ENCODE measurements around the gene S100A4.

Gene S100A4

GRCh38 chr1:153546796-153547559, 1.4 kb upstream of the S100A4 start:
- no peak for DNase-seq

GRCh38 chr1:153546371-153546770, 765 bp upstream of the S100A4 start:
- no peak for DNase-seq

- DNase-seq = no peak
Observed at GRCh38 chr1:153544453-153545066, 1.0 kb downstream of the S100A4 start.

GRCh38 chr1:153543736-153544135, 1.9 kb downstream of the S100A4 start:
- no peak for DNase-seq

GRCh38 chr1:153542956-153543711, 2.5 kb downstream of the S100A4 start:
- DNase-seq = no peak

- DNase-seq = no peak
Observed at GRCh38 chr1:153541641-153542590, 3.7 kb downstream of the S100A4 start.

GRCh38 chr1:153540394-153541361, 4.9 kb downstream of the S100A4 start, which contains the start of gene S100A5:
S100A5 (minus strand) TSS chr1:153540934; CDS start chr1:153540191, 743 bp downstream.
- peak; percentile 49 to 57 for DNase-seq

GRCh38 chr1:153539395-153540093, 6.1 kb downstream of the S100A4 start:
- DNase-seq = no peak

GRCh38 chr1:153538315-153538821, 7.2 kb downstream of the S100A4 start:
- no peak for DNase-seq

GRCh38 chr1:153537376-153537730, 8.3 kb downstream of the S100A4 start:
- no peak for DNase-seq

- DNase-seq = no peak
Observed at GRCh38 chr1:153536671-153537375, 8.8 kb downstream of the S100A4 start.

GRCh38 chr1:153536012-153536670, 9.5 kb downstream of the S100A4 start:
- DNase-seq = peak; percentile 65 to 67

- no peak for DNase-seq
Observed at GRCh38 chr1:153535242-153536011, 10.2 kb downstream of the S100A4 start, which contains the start of gene S100A6. S100A6 (minus strand) TSS chr1:153535991; CDS start chr1:153535339, 652 bp downstream.

- DNase-seq = no peak
Observed at GRCh38 chr1:153534925-153535241, 10.7 kb downstream of the S100A4 start.

GRCh38 chr1:153534226-153534924, 11.2 kb downstream of the S100A4 start:
- no peak for DNase-seq

GRCh38 chr1:153533689-153534201, 11.9 kb downstream of the S100A4 start:
- DNase-seq = no peak

- DNase-seq = peak; percentile 72
Observed at GRCh38 chr1:153532769-153533599, 12.6 kb downstream of the S100A4 start.
